Spleen (tissue), 11 donors: ENCODE data around the gene IMMP2L. TPM values are rescaled to one million over a fixed set of nuclear protein-coding genes. Genes with fewer than 3 reads are reported as not detected.

Experiments used
- DNase-seq: peaks from one replicate; pipeline ENCODE4 v3.0.0-alpha.2; 2020
- H3K27ac ChIP-seq, 8 donors: fragments of 200-600 bp; sonication (generic) in 7 of 8; 1 replicate in 4 of 8; 2 replicates in 4 of 8; pipeline versions ENCODE4 v1.5.0 to v1.8.0; 2016 to 2021; ENCODE audit warnings: inconsistent platforms in 4 of 8, mild to moderate bottlenecking in 4 of 8, moderate library complexity in 1 of 8
- H3K27me3 ChIP-seq, 7 donors: fragments of 200-600 bp; sonication (generic) in 6 of 7; replicated peaks in 1 of 7; 1 replicate in 4 of 7; 2 replicates in 3 of 7; pipeline versions ENCODE4 v1.5.0 to v1.8.0; 2016 to 2021; ENCODE audit warnings: inconsistent platforms in 3 of 7, mild to moderate bottlenecking in 1 of 7
- H3K36me3 ChIP-seq, 6 donors: fragments of 200-600 bp; sonication (generic) in 5 of 6; 1 replicate in 4 of 6; 2 replicates in 2 of 6; pipeline versions ENCODE4 v1.5.0 to v1.8.0; 2016 to 2021; ENCODE audit warnings: inconsistent platforms in 2 of 6
- H3K4me1 ChIP-seq, 6 donors: fragments of 200-600 bp; sonication (generic) in 5 of 6; 1 replicate in 3 of 6; 2 replicates in 3 of 6; pipeline versions ENCODE4 v1.5.0 to v1.8.0; 2016 to 2021; ENCODE audit warnings: inconsistent platforms in 3 of 6
- H3K4me3 ChIP-seq, 8 donors: fragments of 200-600 bp; sonication (generic) in 7 of 8; 1 replicate in 4 of 8; 2 replicates in 4 of 8; pipeline versions ENCODE4 v1.5.0 to v1.8.0; 2016 to 2021; ENCODE audit warnings: inconsistent platforms in 4 of 8, mild to moderate bottlenecking in 4 of 8, moderate library complexity in 2 of 8
- H3K9me3 ChIP-seq, 8 donors: fragments of 200-600 bp; sonication (generic) in 7 of 8; 1 replicate in 4 of 8; 2 replicates in 4 of 8; pipeline versions ENCODE4 v1.5.0 to v1.8.0; 2016 to 2021; ENCODE audit warnings: inconsistent platforms in 4 of 8
- POLR2A ChIP-seq, 3 donors: fragments of 450-650 bp; IDR thresholded peaks; one replicate each; pipeline ENCODE4 v1.5.1; 2017; ENCODE audit warnings: antibody characterized with exemption in 3 of 3, mild to moderate bottlenecking in 1 of 3
- POLR2AphosphoS5 ChIP-seq, 3 donors: sonication (generic); formaldehyde crosslinking; IDR thresholded peaks; one replicate each; pipeline ENCODE4 v1.5.1; 2017; ENCODE audit warnings: antibody characterized with exemption in 3 of 3
- WGBS, 5 donors: extraction: QIAGEN DNeasy Blood & Tissue Kit in 3 of 5; methylation state at CpG; one replicate each; pipeline versions ENCODE4 v1.1.5 to v1.1.7; 2013 to 2018; 5-methylcytosine and 5-hydroxymethylcytosine counted together
- intact Hi-C: fragments of 100-400 bp; cut with DNase I; formaldehyde crosslinking; loops from one replicate; pipeline ENCODE4 v1.15.0; 2023; ENCODE audit warnings: low total_unique reads
- polyA plus RNA-seq, 3 donors: library from polyadenylated mRNA; stranded (reverse); fragments of 200-250 nt; gene quantifications; one replicate each; pipeline ENCODE4 v1.2.1, GENCODE V29; 2013
- total RNA-seq, 7 donors: library from RNA; depleted of rRNA in 3 of 7; stranded (reverse); fragments of >200 nt in 3 of 7; fragmentation: NEBNext Ultra II Directional in 4 of 7; extraction: Animal tissue kit (Norgen Biotek cat#: 25700) in 4 of 7; gene quantifications; one replicate each; pipeline versions ENCODE4 v1.1.0 to v1.2.1, GENCODE V29; 2016 to 2021
- TF ChIP-seq, protein P1 (sequence below), 11 experiments: fragments of 200-600 bp in 7 of 11; fragments of 450-650 bp in 4 of 11; sonication (generic) in 4 of 11; IDR thresholded peaks in 8 of 11; conservative IDR thresholded peaks in 3 of 11; 1 replicate in 7 of 11; 2 replicates in 4 of 11; pipeline versions ENCODE4 v1.4.0 to v1.8.0; 2016 to 2021; ENCODE audit warnings: antibody characterized with exemption in 11 of 11, inconsistent platforms in 4 of 11, mild to moderate bottlenecking in 1 of 11
- donor health status: healthy with polysubstance abuse.
- donor health status: DM: no; HTN: no; CAD: no; lungs with moderate emphysema.
- donor health status: DM: no; HTN: no; CAD: no.
- donor health status: Bipolar disorder and iron deficiency.
- donor health status: healthy.
- donor health status: DM: no; HTN: no; CAD: no.
- donor health status: DM: yes; HTN: yes; CAD: no.

IMMP2L gene
- total and polyA plus RNA-seq, 10 donors = 6.5 to 32.7 (median 9.8) TPM

DNA sequence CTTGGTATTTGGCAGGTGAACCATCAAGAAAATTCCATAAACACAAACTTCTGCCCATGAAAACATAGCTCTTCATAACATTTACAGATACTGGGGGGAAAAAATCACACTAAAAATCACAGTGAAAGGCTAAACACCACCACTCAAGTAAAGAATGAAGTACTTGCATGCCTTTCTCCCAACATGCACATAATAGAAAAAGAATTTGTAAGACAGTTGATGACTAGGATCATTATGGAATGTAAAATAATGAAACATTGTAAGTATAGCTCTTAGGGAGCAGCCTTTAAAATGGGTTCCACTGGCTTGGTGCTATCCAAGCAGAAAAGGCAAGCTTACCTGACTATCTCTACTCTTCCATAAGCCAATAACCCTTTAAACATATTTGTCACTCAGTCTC is 771.3 kb downstream of the IMMP2L start:
- no peak for DNase-seq
- H3K4me1 ChIP-seq = no peaks in the 10 kb centered on the region
- H3K4me3 ChIP-seq = no peak overlapping the region
- H3K9me3 ChIP-seq = no peaks in the 10 kb centered on the region
- no peaks in the 10 kb centered on the region for H3K36me3 ChIP-seq
- no peak overlapping the region for H3K27ac ChIP-seq
- no peaks in the 10 kb centered on the region for H3K27me3 ChIP-seq
- TF ChIP-seq POLR2A (IDR thresholded peaks at IDR 0.05) = no peak
- TF ChIP-seq POLR2AphosphoS5 (IDR thresholded peaks at IDR 0.05) = no peak
- TF ChIP-seq, protein P1, sequence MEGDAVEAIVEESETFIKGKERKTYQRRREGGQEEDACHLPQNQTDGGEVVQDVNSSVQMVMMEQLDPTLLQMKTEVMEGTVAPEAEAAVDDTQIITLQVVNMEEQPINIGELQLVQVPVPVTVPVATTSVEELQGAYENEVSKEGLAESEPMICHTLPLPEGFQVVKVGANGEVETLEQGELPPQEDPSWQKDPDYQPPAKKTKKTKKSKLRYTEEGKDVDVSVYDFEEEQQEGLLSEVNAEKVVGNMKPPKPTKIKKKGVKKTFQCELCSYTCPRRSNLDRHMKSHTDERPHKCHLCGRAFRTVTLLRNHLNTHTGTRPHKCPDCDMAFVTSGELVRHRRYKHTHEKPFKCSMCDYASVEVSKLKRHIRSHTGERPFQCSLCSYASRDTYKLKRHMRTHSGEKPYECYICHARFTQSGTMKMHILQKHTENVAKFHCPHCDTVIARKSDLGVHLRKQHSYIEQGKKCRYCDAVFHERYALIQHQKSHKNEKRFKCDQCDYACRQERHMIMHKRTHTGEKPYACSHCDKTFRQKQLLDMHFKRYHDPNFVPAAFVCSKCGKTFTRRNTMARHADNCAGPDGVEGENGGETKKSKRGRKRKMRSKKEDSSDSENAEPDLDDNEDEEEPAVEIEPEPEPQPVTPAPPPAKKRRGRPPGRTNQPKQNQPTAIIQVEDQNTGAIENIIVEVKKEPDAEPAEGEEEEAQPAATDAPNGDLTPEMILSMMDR (IDR thresholded peaks at IDR 0.05 in 8 of 11, conservative IDR thresholded peaks at IDR 0.05 in 3 of 11) = no peak
- intact Hi-C loops = no loop called here

DNA sequence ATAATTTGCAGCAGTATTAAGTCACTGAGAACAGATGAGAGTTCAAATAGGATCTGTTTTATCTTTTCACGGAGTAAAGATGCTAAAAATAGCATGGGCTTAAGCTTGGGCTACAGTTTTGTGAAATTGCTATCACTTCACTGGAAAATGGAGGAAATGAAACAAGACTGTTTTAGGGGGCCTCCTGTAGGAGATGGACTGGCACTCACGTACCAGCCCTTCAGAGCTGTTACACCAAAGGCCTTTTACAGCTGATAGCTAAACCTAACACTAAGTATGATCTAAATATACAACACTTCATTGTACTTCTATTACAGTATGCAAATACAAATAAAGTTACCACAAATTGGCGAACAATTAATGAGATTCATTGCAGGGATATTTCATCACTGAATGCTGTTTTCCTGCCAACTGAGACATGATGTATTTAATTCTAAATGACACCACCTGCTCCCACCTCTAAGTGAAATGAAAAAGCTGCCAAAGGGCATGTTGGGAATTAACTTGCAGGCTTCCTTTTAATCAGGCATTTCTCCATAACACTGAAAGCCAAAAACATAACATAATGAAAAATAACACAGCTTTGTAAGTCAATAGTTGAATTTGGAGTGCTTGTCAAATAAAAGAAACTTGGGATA is 775.8 kb downstream of the IMMP2L start:
- 71 to 80% (median 74%) methylated on average over 3 of the region's 3 CpGs for WGBS, 5 donors
- intact Hi-C loops = no loop called here
- Histone ChIP-seq H3K4me1 (no peaks in the 10 kb centered on the region), H3K9me3 (no peaks in the 10 kb centered on the region), H3K27ac (no peak overlapping the region), H3K4me3 (no peak overlapping the region), H3K36me3 (no peaks in the 10 kb centered on the region), H3K27me3 (no peaks in the 10 kb centered on the region)
- TF ChIP-seq POLR2AphosphoS5 (IDR thresholded peaks at IDR 0.05) = no peak
- TF ChIP-seq, protein P1 (IDR thresholded peaks at IDR 0.05 in 8 of 11, conservative IDR thresholded peaks at IDR 0.05 in 3 of 11) = no peak
- TF ChIP-seq POLR2A (IDR thresholded peaks at IDR 0.05) = no peak
- DNase-seq = no peak

DNA sequence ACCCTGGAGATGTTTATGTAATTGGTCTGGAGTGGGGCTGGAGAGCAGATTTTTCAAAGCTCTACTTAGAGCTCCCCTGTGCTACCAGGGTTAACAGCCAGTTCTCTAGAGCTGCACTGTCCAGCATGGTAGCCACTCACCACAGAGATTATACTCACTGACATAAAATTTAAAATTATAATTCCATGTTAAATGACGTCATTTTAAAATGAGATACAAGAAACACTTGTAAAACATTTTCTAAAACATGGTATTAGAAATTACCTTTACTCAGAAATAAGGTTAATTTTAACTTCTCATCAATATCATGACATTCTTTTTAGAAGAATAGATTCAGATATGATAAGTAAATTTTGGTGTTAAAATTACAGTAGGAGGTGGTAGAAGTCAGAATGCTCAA is 777.5 kb downstream of the IMMP2L start:
- TF ChIP-seq, protein P1 (IDR thresholded peaks at IDR 0.05 in 8 of 11, conservative IDR thresholded peaks at IDR 0.05 in 3 of 11) = no peak
- TF ChIP-seq POLR2AphosphoS5 (IDR thresholded peaks at IDR 0.05) (no peak), POLR2A (IDR thresholded peaks at IDR 0.05) (no peak)
- DNase-seq = no peak
- no peak overlapping the region for H3K27ac ChIP-seq
- no peaks in the 10 kb centered on the region for H3K9me3 ChIP-seq
- WGBS, 5 donors = 79 to 95% (median 83%) methylated on average over 1 of the region's 1 CpG
- H3K36me3 ChIP-seq = no peaks in the 10 kb centered on the region
- intact Hi-C loops = no loop called here
- no peaks in the 10 kb centered on the region for H3K4me1 ChIP-seq
- H3K27me3 ChIP-seq = no peaks in the 10 kb centered on the region
- H3K4me3 ChIP-seq = no peak overlapping the region

DNA sequence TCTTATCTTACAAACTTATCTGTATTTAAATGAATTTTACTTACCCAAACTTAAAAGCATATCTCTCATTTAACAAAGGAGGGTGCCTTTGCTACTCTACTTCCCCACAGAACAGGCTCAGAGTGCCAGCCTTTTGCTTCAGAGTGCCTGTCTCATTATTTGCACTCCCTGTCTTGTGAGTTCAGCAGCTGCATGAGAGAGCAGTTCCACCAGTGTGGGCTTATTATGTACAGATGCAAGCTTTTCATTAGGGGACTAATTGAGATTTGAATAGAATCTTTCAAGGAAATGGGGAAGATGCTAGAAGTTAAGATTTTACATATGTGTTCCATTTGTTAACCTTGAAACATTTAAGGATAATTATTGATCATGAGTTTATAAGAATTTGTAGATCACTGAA is 781.6 kb downstream of the IMMP2L start:
- DNase-seq = no peak
- intact Hi-C loops = no loop called here
- H3K36me3 ChIP-seq = no peaks in the 10 kb centered on the region
- H3K27ac ChIP-seq = no peak overlapping the region
- no peaks in the 10 kb centered on the region for H3K4me1 ChIP-seq
- H3K27me3 ChIP-seq = no peaks in the 10 kb centered on the region
- TF ChIP-seq POLR2A (IDR thresholded peaks at IDR 0.05) (no peak), POLR2AphosphoS5 (IDR thresholded peaks at IDR 0.05) (no peak)
- TF ChIP-seq, protein P1 (IDR thresholded peaks at IDR 0.05 in 8 of 11, conservative IDR thresholded peaks at IDR 0.05 in 3 of 11) = no peak
- H3K4me3 ChIP-seq = no peak overlapping the region
- H3K9me3 ChIP-seq = no peaks in the 10 kb centered on the region
